A673 (cell line): ENCODE data around the gene KMT2D.

Source experiments
- CTCF ChIP-seq: fragments of 300-800, 200-600 bp; sonication (generic); conservative IDR thresholded peaks from 2 replicates; pipeline ENCODE4 v1.5.1; 2017; ENCODE audit warnings: low read depth, mild to moderate bottlenecking, antibody characterized with exemption, low read length, moderate library complexity, mixed read lengths
- EZH2 ChIP-seq: fragments of 200-600 bp; sonication (generic); IDR thresholded peaks from 2 replicates; pipeline ENCODE4 v1.6.1; 2017; ENCODE audit warnings: borderline replicate concordance, low read depth, mild to moderate bottlenecking, mixed read lengths, antibody characterized with exemption, low read length; ENCODE audit not compliant: poor library complexity, severe bottlenecking

- TF ChIP-seq EZH2 = peak; percentile 81
- TF ChIP-seq CTCF = no peak
These were observed 33.8 kb upstream of the KMT2D start, which contains the start of gene DHH for GRCh38 chr12:49094160-49094974.
